ENCODE results near the gene KCNMA1.

Gene KCNMA1

GRCh38 chr10:76884673-76885275, 752.8 kb downstream of the KCNMA1 start:
- no peak overlapping the region for H3K4me3 ChIP-seq (ENCODE audit: insufficient read depth, low read length, poor library complexity, severe bottlenecking)
- no peak overlapping the region for H3K27ac ChIP-seq (ENCODE audit: low read depth, low read length)
- H3F3A ChIP-seq (ENCODE audit: insufficient read depth), result no peaks in the 10 kb centered on the region
- H3K36me3 ChIP-seq (ENCODE audit: low read length), result no peaks in the 10 kb centered on the region
- no peak for TF ChIP-seq CTCF (IDR thresholded peaks at IDR 0.05; ENCODE audit: insufficient read depth, low read length, poor library complexity, severe bottlenecking)
- no peak for TF ChIP-seq EZH2phosphoT487 (conservative IDR thresholded peaks at IDR 0.05; ENCODE audit: low read length)
- H3K9me2 ChIP-seq (replicated peaks; ENCODE audit: insufficient read depth, low read length), result no peaks in the 10 kb centered on the region
- no peaks in the 10 kb centered on the region for H3K27me3 ChIP-seq (ENCODE audit: low read length)
- no peak overlapping the region for H2AFZ ChIP-seq (ENCODE audit: low read depth, low read length, severe bottlenecking)
- no peak overlapping the region for H3K9ac ChIP-seq (ENCODE audit: low read length)
- H4K20me1 ChIP-seq (ENCODE audit: low read depth, low read length), result no peaks in the 10 kb centered on the region
- H3K4me2 ChIP-seq (ENCODE audit: low read depth, low read length, poor library complexity, severe bottlenecking), result no peak overlapping the region
- no peaks in the 10 kb centered on the region for H3K9me3 ChIP-seq (ENCODE audit: insufficient read depth, low read length)
- H3K79me2 ChIP-seq (ENCODE audit: insufficient read depth, low read length), result no peaks in the 10 kb centered on the region

- Histone ChIP-seq H3K27ac (ENCODE audit: low read depth, low read length) (no peak overlapping the region), H3K27me3 (ENCODE audit: low read length) (no peaks in the 10 kb centered on the region), H3K9me2 (replicated peaks; ENCODE audit: insufficient read depth, low read length) (no peaks in the 10 kb centered on the region), H3K4me2 (ENCODE audit: low read depth, low read length, poor library complexity, severe bottlenecking) (no peak overlapping the region), H3K36me3 (ENCODE audit: low read length) (no peaks in the 10 kb centered on the region), H3F3A (ENCODE audit: insufficient read depth) (no peaks in the 10 kb centered on the region), H3K9ac (ENCODE audit: low read length) (no peak overlapping the region), H2AFZ (ENCODE audit: low read depth, low read length, severe bottlenecking) (no peak overlapping the region), H3K4me3 (ENCODE audit: insufficient read depth, low read length, poor library complexity, severe bottlenecking) (no peak overlapping the region), H3K79me2 (ENCODE audit: insufficient read depth, low read length) (no peaks in the 10 kb centered on the region), H4K20me1 (ENCODE audit: low read depth, low read length) (no peaks in the 10 kb centered on the region), H3K9me3 (ENCODE audit: insufficient read depth, low read length) (no peaks in the 10 kb centered on the region)
- TF ChIP-seq CTCF (IDR thresholded peaks at IDR 0.05; ENCODE audit: insufficient read depth, low read length, poor library complexity, severe bottlenecking) (no peak), EZH2phosphoT487 (conservative IDR thresholded peaks at IDR 0.05; ENCODE audit: low read length) (no peak)
Observed at GRCh38 chr10:76883596-76883995, 754.0 kb downstream of the KCNMA1 start.

GRCh38 chr10:76882796-76883195, 754.8 kb downstream of the KCNMA1 start:
- Histone ChIP-seq H3F3A (ENCODE audit: insufficient read depth) (no peaks in the 10 kb centered on the region), H3K9me3 (ENCODE audit: insufficient read depth, low read length) (no peaks in the 10 kb centered on the region), H2AFZ (ENCODE audit: low read depth, low read length, severe bottlenecking) (no peak overlapping the region), H3K9me2 (replicated peaks; ENCODE audit: insufficient read depth, low read length) (no peaks in the 10 kb centered on the region), H3K4me3 (ENCODE audit: insufficient read depth, low read length, poor library complexity, severe bottlenecking) (no peak overlapping the region), H3K27me3 (ENCODE audit: low read length) (no peaks in the 10 kb centered on the region), H3K36me3 (ENCODE audit: low read length) (no peaks in the 10 kb centered on the region), H3K9ac (ENCODE audit: low read length) (no peak overlapping the region), H3K27ac (ENCODE audit: low read depth, low read length) (no peak overlapping the region), H4K20me1 (ENCODE audit: low read depth, low read length) (no peaks in the 10 kb centered on the region), H3K4me2 (ENCODE audit: low read depth, low read length, poor library complexity, severe bottlenecking) (no peak overlapping the region), H3K79me2 (ENCODE audit: insufficient read depth, low read length) (no peaks in the 10 kb centered on the region)
- TF ChIP-seq CTCF (IDR thresholded peaks at IDR 0.05; ENCODE audit: insufficient read depth, low read length, poor library complexity, severe bottlenecking), result no peak
- TF ChIP-seq EZH2phosphoT487 (conservative IDR thresholded peaks at IDR 0.05; ENCODE audit: low read length), result no peak

Data from SU-DHL-6 (cell line).